Skin epidermis (tissue), 12 donors: ENCODE data around the gene GIPC2.
"Not testable (repeated sequence)": the region's sequence is repeated elsewhere in the genome, so short reads cannot be mapped to it uniquely, and the experiment has no call there.

Source experiments
- H3K27ac ChIP-seq, 21 experiments: fragments of 200-600 bp; sonication (generic) in 11 of 21; one replicate each; pipeline ENCODE4 v1.5.0; 2020; ENCODE audit warnings: mild to moderate bottlenecking in 3 of 21, inconsistent platforms in 2 of 21, moderate library complexity in 2 of 21
- H3K4me3 ChIP-seq, 7 experiments: fragments of 200-600 bp; sonication (generic) in 2 of 7; one replicate each; pipeline ENCODE4 v1.5.0; 2020; ENCODE audit warnings: inconsistent platforms in 2 of 7, mild to moderate bottlenecking in 2 of 7, moderate library complexity in 1 of 7

Gene GIPC2, protein sequence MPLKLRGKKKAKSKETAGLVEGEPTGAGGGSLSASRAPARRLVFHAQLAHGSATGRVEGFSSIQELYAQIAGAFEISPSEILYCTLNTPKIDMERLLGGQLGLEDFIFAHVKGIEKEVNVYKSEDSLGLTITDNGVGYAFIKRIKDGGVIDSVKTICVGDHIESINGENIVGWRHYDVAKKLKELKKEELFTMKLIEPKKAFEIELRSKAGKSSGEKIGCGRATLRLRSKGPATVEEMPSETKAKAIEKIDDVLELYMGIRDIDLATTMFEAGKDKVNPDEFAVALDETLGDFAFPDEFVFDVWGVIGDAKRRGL

DNA sequence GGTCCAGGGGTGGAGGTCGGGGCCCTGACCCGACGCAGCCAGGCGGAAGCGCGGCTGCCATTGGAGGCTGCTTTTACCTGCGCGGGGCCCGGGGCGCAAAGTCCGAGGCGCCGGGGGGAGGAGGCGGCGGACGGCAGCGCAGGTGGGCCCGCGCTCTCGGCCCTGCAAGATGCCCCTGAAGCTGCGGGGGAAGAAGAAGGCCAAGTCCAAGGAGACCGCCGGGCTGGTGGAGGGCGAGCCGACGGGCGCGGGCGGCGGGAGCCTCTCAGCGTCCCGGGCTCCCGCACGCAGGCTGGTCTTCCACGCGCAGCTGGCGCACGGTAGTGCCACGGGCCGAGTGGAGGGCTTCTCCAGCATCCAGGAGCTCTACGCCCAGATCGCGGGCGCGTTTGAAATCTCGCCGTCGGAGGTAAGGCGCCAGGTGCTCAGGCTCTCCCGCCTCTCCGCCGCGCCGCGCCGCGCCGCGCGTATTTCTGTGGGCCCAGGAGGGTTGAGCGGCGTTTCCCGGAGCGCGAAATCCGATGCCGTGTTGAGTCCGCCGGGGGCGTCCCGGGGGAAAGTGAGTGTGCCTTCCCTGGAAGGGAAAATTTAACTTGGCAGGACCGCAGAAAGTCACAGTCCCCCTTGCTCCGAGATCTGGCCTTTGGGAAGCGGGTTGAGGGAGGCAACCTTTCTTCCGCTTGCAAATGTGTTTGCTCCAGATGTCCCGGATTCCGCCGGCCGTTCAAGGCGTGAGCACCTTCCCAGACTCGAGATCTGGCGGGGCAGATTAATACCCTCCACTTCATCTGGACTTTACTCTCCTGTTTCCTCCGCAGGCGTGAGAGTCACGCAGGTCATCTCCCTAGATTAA lies at the start of gene GIPC2:
GIPC2 (plus strand) TSS at position 41 of the 853 bp plus-strand sequence; CDS start at position 170, 129 bp downstream.
- Histone ChIP-seq H3K4me3 (peak within 1 kb of the TSS; percentile 44 to 68 (median 55)), H3K27ac (peak within 1 kb of the TSS in 19 of 21 experiments; percentile 7 to 84 (median 55))

DNA sequence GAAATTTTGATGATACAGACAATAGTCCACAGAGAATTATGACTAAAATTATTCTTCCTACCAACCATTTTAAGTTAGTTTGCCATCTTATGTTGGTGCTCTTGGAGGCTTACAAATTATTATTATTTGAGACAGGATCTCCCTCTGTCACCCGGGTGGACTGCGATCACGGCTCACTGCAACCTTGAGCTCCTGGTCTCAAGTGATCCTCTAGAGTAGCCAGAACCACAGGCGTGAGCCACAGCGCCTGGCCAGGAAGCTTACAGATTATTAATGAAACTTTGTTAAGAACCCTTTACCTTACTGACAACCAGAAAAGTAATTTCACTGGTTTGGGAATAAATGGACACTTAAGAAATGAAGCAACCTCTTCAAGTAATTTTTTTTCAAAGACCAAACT lies 49.0 kb upstream of the GIPC2 start:
- Histone ChIP-seq H3K4me3 (no peak overlapping the region), H3K27ac (no peak overlapping the region)

DNA sequence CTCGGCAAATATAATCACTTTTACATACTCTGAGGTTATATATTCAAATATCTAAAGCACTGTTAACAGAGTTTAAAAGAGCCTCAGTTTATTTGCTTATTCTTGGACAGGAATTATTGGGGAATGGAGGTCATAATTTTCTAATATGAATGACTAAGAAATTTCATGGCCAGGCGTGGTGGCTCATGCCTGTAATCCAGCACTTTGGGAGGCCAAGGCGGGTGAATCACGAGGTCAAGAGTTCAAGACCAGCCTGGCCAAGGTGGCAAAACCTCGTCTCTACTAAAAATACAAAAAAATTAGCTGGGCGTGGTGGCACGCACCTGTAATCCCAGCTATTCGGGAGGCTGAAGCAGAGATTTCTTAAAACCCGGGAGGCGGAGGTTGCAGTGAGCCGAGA lies 45.2 kb upstream of the GIPC2 start:
- not testable (repeated sequence) for H3K4me3 ChIP-seq, H3K27ac ChIP-seq

DNA sequence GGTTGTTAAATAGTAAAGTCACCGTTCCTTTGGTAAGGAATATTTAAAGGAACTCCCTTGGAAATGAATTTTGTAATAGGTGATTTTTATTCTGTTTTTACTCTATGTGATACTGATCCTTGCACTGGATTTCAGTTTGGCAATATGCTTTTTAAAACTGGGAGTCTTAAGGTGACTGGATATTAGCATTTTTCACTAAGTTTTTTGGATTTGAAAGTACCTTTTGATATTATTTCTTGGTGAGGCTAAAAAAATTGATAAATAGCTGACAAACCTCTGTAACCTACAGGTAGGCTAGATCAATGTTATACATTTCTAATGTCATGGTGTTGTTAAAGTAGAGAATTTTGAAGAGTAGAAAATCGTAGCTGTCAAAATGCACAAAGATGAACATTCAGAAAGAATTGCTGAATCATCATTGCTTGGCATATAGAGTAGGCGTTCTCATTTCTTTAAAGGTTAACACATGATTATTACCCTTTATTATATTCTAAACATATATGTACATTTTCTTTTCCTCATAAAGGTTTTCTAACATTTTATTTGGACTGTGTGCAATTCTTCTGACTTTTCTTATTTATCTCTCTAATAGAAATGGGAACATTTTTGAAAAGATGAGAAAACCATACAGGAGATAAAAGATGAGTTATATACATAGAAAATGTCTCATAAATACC lies 42.6 kb upstream of the GIPC2 start:
- Histone ChIP-seq H3K27ac (peak overlapping the region in 11 of 21 experiments; percentile 4 to 95 (median 87)), H3K4me3 (no peak overlapping the region)

DNA sequence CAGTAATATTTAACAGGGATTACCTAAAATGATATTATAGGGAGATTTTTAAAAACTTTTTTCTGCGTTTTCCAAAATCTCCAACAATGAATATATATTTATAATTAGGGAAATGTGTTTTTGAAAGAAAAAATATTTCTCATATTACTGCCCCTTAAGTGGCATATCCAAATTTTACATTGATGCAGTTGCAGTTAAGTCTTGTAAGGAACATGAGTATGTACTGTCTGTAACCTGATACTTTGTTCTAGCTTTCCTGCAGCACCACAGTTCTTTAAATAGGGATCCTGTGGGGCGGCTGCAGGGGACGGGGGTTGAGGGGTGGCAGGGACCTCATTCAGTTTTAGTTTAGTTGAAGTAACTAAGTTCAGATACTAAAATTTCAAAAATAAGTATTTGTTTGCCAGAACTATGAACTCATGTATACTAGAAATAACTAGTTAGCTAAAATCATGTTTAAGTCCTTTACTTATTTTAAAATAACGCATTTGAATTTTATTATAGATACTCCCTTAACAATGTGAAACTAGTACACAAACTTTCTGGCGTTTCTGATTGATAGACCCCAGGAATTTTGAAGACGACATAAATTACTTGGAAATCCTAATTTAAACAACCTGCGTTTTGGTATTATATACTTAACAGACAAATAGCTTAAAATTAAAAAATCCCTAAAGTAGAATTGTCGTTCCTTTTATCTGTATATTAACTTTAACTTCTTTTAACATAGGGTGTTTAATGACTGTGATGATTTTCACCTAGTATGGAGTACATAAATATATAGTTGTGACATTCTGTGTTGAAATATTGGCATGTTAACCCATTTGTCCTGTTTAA lies 41.7 kb upstream of the GIPC2 start:
- Histone ChIP-seq H3K27ac (peak overlapping the region in 20 of 21 experiments; percentile 50 to 96 (median 89)), H3K4me3 (peak overlapping the region; percentile 30 to 54 (median 45))

DNA sequence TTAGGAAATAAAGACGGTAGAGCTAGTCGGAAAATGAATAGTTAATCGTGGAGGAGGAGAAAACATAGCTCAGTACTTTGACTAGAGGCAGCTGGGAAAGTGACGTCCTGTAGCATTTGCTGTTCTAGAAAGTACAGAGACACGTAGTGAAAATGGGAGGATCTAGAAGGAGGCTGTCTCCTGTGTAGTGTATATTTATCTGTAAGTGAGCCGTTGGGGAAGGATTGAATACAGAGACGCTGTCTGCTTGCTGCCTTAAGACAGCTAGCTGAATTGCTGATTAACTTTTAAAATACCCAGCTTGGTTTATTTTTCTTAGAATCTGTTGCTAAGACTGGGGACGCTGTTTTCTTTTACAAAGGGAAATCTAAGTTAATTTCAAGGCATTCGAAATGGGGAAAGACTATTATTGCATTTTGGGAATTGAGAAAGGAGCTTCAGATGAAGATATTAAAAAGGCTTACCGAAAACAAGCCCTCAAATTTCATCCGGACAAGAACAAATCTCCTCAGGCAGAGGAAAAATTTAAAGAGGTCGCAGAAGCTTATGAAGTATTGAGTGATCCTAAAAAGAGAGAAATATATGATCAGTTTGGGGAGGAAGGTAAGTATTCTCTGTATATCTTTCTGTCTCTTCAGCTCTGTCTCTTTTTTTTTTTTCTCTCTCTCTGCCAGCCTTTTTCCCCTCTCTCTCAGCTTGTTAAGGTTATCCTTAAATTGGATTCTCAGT lies 40.9 kb upstream of the GIPC2 start, which contains the start of gene DNAJB4:
DNAJB4 (plus strand) TSS at position 221 of the 729 bp plus-strand sequence; CDS start at position 393, 172 bp downstream.
- H3K27ac ChIP-seq, result peak within 1 kb of the TSS in 20 of 21 experiments; percentile 66 to 96 (median 89)
- H3K4me3 ChIP-seq, result peak within 1 kb of the TSS; percentile 30 to 54 (median 45)

DNA sequence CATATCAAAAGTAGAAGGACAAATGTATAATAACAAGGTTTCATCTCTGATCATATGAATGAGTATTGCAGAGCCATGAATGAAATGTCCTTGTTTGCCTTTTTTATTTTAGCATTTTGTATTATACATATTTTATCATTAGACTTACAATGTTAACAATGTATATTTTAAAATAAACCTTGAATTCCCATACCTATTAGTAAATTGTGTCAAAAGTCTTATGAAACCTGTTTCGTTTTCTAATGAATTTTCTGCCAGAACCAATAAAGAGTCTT lies 40.4 kb upstream of the GIPC2 start:
- H3K4me3 ChIP-seq, result peak overlapping the region; percentile 30 to 54 (median 45)

DNA sequence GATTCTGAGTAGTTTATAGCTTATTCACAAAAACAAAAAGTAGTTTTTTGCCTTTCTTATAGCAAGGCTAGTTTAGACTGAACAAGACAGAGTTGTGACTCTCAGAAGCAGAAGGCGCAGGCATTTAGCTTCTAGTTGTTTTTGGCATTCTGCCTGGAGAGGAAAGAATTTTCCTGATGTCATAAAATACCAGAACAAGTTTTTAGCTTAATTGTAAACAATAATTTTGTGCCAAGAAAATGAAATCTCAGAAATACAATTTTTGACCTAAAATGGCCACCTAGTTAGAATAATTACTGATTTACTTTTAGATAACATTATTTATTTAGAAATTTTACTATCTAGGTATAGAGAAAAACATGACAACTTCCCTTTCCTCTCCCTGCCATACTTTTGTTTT lies 40.0 kb upstream of the GIPC2 start:
- Histone ChIP-seq H3K4me3 (peak overlapping the region; percentile 30 to 54 (median 45)), H3K27ac (peak overlapping the region in 18 of 21 experiments; percentile 11 to 96 (median 89))

More for the DNA sequence above, 40.4 kb upstream of the GIPC2 start:
- peak overlapping the region in 18 of 21 experiments; percentile 74 to 96 (median 89) for H3K27ac ChIP-seq

DNA sequence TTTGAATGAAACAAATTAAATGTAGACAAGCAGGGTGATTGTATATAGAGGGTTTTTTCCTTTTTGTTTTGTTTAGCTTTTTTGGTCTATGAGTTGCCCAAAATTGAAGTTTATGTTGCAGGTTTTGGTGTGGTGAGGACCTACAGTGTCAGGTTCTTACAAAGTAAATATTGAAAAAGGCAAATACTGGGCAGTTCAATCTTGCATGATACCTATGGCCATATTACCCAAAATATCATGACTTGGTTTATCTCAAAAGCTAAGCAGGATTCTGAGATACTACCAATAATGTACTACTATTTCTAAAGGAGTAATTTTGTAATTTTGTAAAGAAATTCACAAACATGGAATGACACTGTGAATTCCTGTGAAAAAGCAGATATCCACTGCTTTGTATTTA lies 39.2 kb upstream of the GIPC2 start:
- H3K27ac ChIP-seq, result peak overlapping the region in 11 of 21 experiments; percentile 48 to 95 (median 90)
- H3K4me3 ChIP-seq, result peak overlapping the region; percentile 30 to 54 (median 45)

DNA sequence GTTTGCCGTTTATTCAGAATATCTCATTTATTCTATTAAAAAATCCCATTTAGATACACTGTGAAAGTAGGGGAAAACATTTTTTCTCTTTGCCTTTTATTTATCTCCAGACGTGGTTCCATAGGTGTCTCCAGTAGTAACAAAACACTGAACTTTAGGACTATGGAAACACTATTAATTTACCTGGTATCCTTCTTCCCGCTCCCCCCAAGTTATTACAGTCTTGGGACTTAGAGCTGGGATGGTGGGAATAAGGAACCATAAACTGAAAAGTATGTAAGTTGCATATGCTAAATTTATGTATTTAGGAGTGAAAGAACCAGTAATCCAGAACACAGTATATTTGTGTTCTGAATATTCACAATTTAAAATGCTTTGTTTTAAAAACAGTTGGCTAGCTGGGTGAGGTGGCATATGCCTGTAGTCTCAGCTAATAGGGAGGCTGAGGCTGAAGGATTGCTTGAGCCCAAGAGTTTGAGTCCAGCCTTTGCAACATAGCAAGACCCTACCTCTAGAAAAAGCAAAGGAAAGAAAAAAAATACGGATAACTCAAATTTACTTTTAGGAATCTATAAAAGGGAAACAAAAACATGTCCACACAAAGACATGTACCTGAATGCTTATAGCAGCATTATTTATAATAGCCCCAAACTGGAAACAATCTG lies 38.0 kb upstream of the GIPC2 start:
- H3K4me3 ChIP-seq, result peak overlapping the region in 1 of 7 experiments; percentile 54
- peak overlapping the region in 1 of 21 experiments; percentile 31 for H3K27ac ChIP-seq

DNA sequence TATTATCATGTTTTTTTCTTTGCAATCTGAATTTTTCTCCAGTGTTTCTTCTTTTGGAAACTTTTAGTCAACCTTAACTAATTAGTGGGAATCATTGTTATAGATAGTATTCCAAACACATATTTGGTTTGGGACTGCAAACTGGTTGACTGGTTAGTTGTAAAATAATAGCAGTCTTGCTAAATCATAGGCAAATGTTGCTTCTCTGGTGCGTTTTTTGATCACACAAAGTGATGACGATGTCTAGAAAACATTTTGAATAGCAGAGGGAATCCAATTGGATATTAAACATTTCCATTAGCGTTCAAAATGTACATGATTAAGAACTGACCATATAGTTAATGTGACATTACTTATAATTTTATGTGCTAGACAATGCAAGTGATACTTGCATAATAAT lies 36.5 kb upstream of the GIPC2 start:
- H3K27ac ChIP-seq, result no peak overlapping the region

DNA sequence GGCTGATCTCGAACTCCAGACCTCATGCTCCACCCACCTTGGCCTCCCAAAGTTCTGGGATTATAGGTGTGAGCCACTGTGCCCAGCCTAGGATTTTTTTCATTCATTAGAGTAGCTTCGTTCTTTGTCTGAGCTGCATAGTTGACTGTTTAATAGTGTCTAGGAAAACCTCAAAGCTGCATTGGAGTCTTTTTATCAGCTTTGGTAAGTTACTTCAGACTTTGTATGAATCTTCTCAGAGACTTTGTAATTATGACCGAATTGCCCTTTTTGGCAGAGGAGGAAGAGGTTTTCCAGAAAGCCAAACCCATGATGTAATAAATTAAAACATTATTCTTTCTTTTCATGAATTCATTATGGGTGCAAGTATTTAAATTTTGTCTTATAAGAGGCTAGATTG lies 35.9 kb upstream of the GIPC2 start:
- Histone ChIP-seq H3K4me3 (no peak overlapping the region), H3K27ac (no peak overlapping the region)

More for the DNA sequence above, 36.5 kb upstream of the GIPC2 start:
- no peak overlapping the region for H3K4me3 ChIP-seq

DNA sequence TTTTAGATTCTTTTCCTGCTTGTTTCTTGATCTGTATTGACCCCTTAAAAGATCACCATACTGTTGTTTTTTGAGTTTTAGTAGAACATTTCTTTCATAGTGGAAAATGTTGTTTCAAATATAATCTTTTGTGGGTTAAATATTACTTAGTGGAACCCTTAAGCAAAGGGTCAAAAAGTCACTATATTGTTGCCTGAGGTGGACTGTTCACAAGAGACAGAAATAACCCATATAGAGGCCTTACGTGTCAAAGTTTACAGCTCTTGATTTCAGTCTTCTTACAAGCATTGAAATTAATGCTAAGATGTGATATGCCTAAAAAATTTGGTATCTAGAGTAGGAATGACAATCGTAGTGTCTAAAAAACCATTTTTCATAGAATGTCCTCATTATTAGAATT lies 34.7 kb upstream of the GIPC2 start:
- Histone ChIP-seq H3K27ac (no peak overlapping the region), H3K4me3 (no peak overlapping the region)

DNA sequence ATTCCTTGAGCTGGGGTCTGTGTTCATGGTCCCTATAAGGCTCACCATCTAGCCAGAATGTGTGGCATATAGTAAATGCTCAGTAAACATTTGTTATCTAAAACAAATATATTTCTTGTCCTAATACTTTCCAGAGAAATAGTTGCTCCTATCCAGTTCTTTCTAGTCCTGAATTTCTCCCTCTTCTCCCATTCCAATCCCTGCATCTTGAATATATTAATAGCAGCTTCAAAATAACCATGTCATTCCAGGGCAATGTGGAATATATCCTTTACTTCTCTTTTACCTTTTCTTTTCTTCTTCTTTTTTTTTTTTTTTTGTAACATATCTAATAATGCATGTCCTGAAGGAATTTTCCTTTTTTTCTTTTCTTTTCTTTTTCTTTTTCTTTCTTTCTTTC lies 30.6 kb upstream of the GIPC2 start:
- no peak overlapping the region for H3K4me3 ChIP-seq
- no peak overlapping the region for H3K27ac ChIP-seq

DNA sequence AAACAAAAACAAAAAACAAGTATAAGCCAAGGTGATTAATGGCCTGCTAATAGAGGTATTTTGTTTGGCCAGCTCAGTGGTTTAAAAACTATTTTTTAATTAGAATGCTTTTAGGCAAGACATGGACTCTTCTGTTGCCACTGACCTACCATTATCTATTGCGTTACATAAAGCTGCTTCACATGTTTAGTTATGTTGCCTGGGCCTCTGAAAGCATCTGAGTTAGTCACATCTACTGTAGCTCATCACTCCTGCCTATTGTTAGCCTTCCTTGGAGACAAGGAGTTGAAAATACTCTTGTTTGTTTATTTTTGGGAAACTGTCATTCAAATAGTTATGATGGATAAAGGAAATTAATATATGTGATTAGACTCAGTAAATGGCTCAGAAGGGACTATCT lies 26.7 kb upstream of the GIPC2 start:
- Histone ChIP-seq H3K4me3 (no peak overlapping the region), H3K27ac (no peak overlapping the region)

DNA sequence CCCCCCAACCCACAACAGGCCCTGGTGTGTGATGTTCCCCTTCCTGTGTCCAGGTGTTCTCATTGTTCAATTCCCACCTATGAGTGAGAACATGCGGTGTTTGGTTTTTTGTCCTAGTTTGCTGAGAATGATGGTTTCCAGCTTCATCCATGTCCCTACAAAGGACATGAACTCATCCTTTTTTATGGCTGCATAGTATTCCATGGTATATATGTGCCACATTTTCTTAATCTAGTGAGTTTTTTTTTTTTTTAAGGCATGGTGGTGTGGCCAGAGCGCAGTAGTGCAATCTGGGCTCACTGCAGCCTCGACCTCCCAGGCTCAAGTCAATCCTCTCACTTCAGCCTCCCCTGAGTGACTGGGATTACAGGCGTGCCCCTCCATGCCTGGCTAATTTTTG lies 24.6 kb upstream of the GIPC2 start:
- not testable (repeated sequence) for H3K27ac ChIP-seq, H3K4me3 ChIP-seq

DNA sequence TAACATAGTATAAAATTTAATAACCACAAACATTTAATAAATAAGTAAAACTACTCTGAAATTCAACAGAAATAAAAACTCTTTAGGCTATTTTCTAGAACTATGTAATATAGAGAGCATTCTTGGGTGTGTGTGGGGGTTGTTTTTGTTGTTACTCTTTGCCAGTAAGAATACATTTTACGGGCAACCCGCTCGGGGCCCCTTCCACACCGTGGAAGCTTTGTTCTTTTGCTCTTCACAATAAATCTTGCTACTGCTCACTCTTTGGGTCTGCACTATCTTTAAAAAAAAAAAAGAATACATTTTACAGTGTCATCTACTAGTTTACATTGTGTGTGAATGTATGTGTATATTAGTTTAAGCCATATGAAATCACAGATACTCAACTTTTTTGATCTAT lies 16.0 kb upstream of the GIPC2 start:
- no peak overlapping the region for H3K4me3 ChIP-seq
- H3K27ac ChIP-seq, result no peak overlapping the region
